DOHH2 (cell line): Measurements from ENCODE around the gene ZNF146.
"Not testable (repeated sequence)": the region's sequence is repeated elsewhere in the genome, so short reads cannot be mapped to it uniquely, and the experiment has no call there.

Source experiments
- H3F3A ChIP-seq: fragments of 200-600 bp; sonication (generic), shearing (Covaris generic); 2 replicates; pipeline ENCODE4 v1.6.0; 2016; ENCODE audit warnings: antibody characterized with exemption, mild to moderate bottlenecking; ENCODE audit not compliant: control insufficient read depth, insufficient read depth
- H3K27ac ChIP-seq: fragments of 200-600 bp; sonication (generic); 2 replicates; pipeline ENCODE4 v1.5.1; 2014; ENCODE audit warnings: low read depth, mild to moderate bottlenecking, low read length, moderate library complexity
- H3K27me3 ChIP-seq: fragments of 200-600 bp; sonication (generic); 2 replicates; pipeline ENCODE4 v1.6.1; 2014; ENCODE audit warnings: mild to moderate bottlenecking, low read length, mixed read lengths; ENCODE audit not compliant: control insufficient read depth
- H3K36me3 ChIP-seq: fragments of 200-600 bp; sonication (generic); 2 replicates; pipeline ENCODE4 v1.6.1; 2014; ENCODE audit warnings: mild to moderate bottlenecking, low read length, moderate library complexity, mixed read lengths; ENCODE audit not compliant: control insufficient read depth
- H3K4me1 ChIP-seq: fragments of 200-600 bp; sonication (generic); 2 replicates; pipeline ENCODE4 v1.6.1; 2014; ENCODE audit warnings: mild to moderate bottlenecking, low read length, mixed read lengths; ENCODE audit not compliant: control insufficient read depth
- H3K4me2 ChIP-seq: fragments of 200-600 bp; sonication (generic); 2 replicates; pipeline ENCODE4 v1.6.0; 2014; ENCODE audit warnings: mild to moderate bottlenecking, low read length, moderate library complexity
- H3K4me3 ChIP-seq: fragments of 200-600 bp; sonication (generic); 2 replicates; pipeline ENCODE4 v1.5.1; 2014; ENCODE audit warnings: mild to moderate bottlenecking, low read length, mixed read lengths
- H3K79me2 ChIP-seq: fragments of 200-600 bp; sonication (generic); 2 replicates; pipeline ENCODE4 v1.6.1; 2014; ENCODE audit warnings: mild to moderate bottlenecking, low read length, mixed read lengths; ENCODE audit not compliant: control insufficient read depth
- H3K9me2 ChIP-seq: fragments of 200-600 bp; sonication (generic); replicated peaks from 2 replicates; pipeline ENCODE4 v1.6.1; 2014; ENCODE audit warnings: mild to moderate bottlenecking, low read length, mixed read lengths; ENCODE audit not compliant: control insufficient read depth
- H3K9me3 ChIP-seq: fragments of 200-600 bp; sonication (generic); 2 replicates; pipeline ENCODE4 v1.6.1; 2014; ENCODE audit warnings: antibody characterized with exemption, low read length, mixed read lengths; ENCODE audit not compliant: control insufficient read depth, insufficient read depth
- H4K20me1 ChIP-seq: fragments of 200-600 bp; sonication (generic); 2 replicates; pipeline ENCODE4 v1.6.0; 2014; ENCODE audit warnings: low read depth, mild to moderate bottlenecking, antibody characterized with exemption, low read length, moderate library complexity; ENCODE audit not compliant: control insufficient read depth, insufficient read depth
- CTCF ChIP-seq: fragments of 200-600 bp; sonication (generic); IDR thresholded peaks from one replicate; pipeline ENCODE4 v1.5.1; 2014; ENCODE audit warnings: antibody characterized with exemption, mild to moderate bottlenecking, low read depth, low read length; ENCODE audit not compliant: poor library complexity, severe bottlenecking
- EZH2phosphoT487 ChIP-seq: fragments of 200-600 bp; sonication (generic); IDR thresholded peaks from 2 replicates; pipeline ENCODE4 v1.6.1; 2017; ENCODE audit warnings: borderline replicate concordance, mild to moderate bottlenecking, antibody characterized with exemption, low read length, moderate library complexity, mixed read lengths

ZNF146 gene

GRCh38 chr19:36182612-36183244 is 32.2 kb upstream of the ZNF146 start:
- H3K4me3 ChIP-seq = no peak overlapping the region

GRCh38 chr19:36183245-36183628 is 31.7 kb upstream of the ZNF146 start:
- H4K20me1 ChIP-seq = no peaks in the 10 kb centered on the region
- H3K79me2 ChIP-seq = no peaks in the 10 kb centered on the region
- H3F3A ChIP-seq = no peaks in the 10 kb centered on the region
- H3K4me1 ChIP-seq = no peaks in the 10 kb centered on the region
- H3K36me3 ChIP-seq = no peaks in the 10 kb centered on the region
- no peak for TF ChIP-seq CTCF
- no peak for TF ChIP-seq EZH2phosphoT487
- H3K4me3 ChIP-seq = no peak overlapping the region
- no peaks in the 10 kb centered on the region for H3K27me3 ChIP-seq
- H3K9me3 ChIP-seq = no peaks in the 10 kb centered on the region
- no peak overlapping the region for H3K27ac ChIP-seq
- H3K9me2 ChIP-seq = no peaks in the 10 kb centered on the region
- no peak overlapping the region for H3K4me2 ChIP-seq

More at GRCh38 chr19:36182612-36183244, 32.2 kb upstream of the ZNF146 start:
- Histone ChIP-seq H3K4me1 (no peaks in the 10 kb centered on the region), H3K79me2 (no peaks in the 10 kb centered on the region), H4K20me1 (no peaks in the 10 kb centered on the region), H3K27ac (no peak overlapping the region), H3F3A (no peaks in the 10 kb centered on the region), H3K27me3 (no peaks in the 10 kb centered on the region), H3K4me2 (no peak overlapping the region), H3K9me3 (no peaks in the 10 kb centered on the region), H3K36me3 (no peaks in the 10 kb centered on the region), H3K9me2 (no peaks in the 10 kb centered on the region)
- TF ChIP-seq CTCF (no peak), EZH2phosphoT487 (no peak)

- not testable (repeated sequence) for H3K4me1 ChIP-seq, H3K9me2 ChIP-seq, H3K36me3 ChIP-seq, H3K27ac ChIP-seq, H3F3A ChIP-seq, H4K20me1 ChIP-seq, H3K4me3 ChIP-seq, H3K27me3 ChIP-seq, H3K9me3 ChIP-seq, H3K4me2 ChIP-seq, H3K79me2 ChIP-seq
Measured at GRCh38 chr19:36186722-36187121, 28.2 kb upstream of the ZNF146 start.

- Histone ChIP-seq H3K4me2 (no peak overlapping the region), H3K27me3 (no peaks in the 10 kb centered on the region), H3K4me1 (peaks cover 7% of the 10 kb centered on the region), H3K9me2 (no peaks in the 10 kb centered on the region), H3K79me2 (no peaks in the 10 kb centered on the region), H3K36me3 (no peaks in the 10 kb centered on the region), H3F3A (no peaks in the 10 kb centered on the region), H4K20me1 (no peaks in the 10 kb centered on the region), H3K27ac (no peak overlapping the region), H3K4me3 (no peak overlapping the region), H3K9me3 (no peaks in the 10 kb centered on the region)
- TF ChIP-seq EZH2phosphoT487 (no peak), CTCF (no peak)
Measured at GRCh38 chr19:36196249-36196648, 18.7 kb upstream of the ZNF146 start.
